NB4 (cell line): ENCODE data around the gene GPR55.

Experiments used
- CTCF ChIP-seq: IDR thresholded peaks from one replicate; pipeline ENCODE4 v1.5.1; 2012; ENCODE audit warnings: low read depth, low read length
- MAX ChIP-seq: IDR thresholded peaks from 2 replicates; pipeline ENCODE4 v1.6.1; 2011; ENCODE audit warnings: low read depth, low read length
- MYC ChIP-seq: IDR thresholded peaks from 2 replicates; pipeline ENCODE4 v1.6.1; 2011; ENCODE audit warnings: low read depth, low read length
- POLR2A ChIP-seq: IDR thresholded peaks from 2 replicates; pipeline ENCODE4 v1.6.1; 2011; ENCODE audit warnings: mild to moderate bottlenecking; ENCODE audit not compliant: insufficient read length; ENCODE audit errors: extremely low read depth

DNA sequence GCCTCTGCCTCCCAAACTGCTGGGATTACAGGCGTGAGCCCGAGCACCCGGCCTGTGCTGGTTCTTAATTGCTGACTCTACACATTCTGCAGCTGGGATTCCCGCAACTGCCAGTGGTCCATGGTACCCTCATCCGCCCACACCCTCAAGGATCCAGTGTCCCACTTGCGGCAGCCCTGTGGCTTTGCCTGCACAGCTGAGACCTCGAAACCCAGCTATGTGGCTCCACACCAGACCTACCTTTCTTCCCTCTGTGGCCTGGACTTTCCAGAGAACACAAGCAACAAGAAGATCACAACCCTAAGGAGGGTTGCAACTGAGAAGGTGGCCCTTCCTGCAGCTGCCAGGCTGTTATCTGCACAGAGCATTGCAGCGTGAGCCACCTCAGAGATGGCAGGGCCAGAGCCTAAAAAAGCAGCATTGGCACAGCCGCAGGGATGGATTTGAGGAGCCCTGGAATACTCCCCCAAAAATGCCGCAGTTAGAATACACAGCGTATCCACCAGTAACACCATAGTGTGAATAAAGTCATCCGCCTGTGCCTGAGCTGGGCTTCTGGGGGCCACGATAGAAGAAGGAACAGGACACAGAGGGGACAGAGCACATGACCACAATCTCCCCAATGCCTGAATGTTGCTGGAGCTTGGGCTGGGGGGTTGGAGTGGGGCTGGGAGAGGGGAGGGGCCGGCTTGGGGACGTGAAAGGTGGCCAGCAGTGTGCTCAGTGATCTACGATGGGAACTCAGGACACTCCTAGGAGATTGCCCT, 1.9 kb downstream of the GPR55 start:
- no peak for TF ChIP-seq POLR2A
- no peak for TF ChIP-seq CTCF
- no peak for TF ChIP-seq MAX
- no peak for TF ChIP-seq MYC
